Measurements from ENCODE around the gene ELOVL6. TPM values are rescaled to one million over a fixed set of nuclear protein-coding genes. Genes with fewer than 3 reads are reported as not detected.

The ELOVL6 gene
- total and polyA plus RNA-seq, 10 of the 15 experiments (the other 5 are each of a cell fraction or from before 2014, with no cell fraction given), result 3.9 to 33.5 (median 8.1) TPM

GRCh38 chr4:110005461-110006056 is 192.9 kb downstream of the ELOVL6 start (continued):
- TF ChIP-seq PKNOX1 (IDR thresholded peaks at IDR 0.05) (peak; percentile 12; the same call in 1 of the 2 replicates), HDGF (IDR thresholded peaks at IDR 0.05) (no peak), POU2F2 (IDR thresholded peaks at IDR 0.05; ENCODE audit: borderline replicate concordance, low read depth, low read length) (0 out of 3 replicates have a peak, but pooled peaks have one; percentile 13), RELA (IDR thresholded peaks at IDR 0.05; ENCODE audit: borderline replicate concordance, partially characterized antibody) (peak; percentile 91), BHLHE40 (IDR thresholded peaks at IDR 0.05; ENCODE audit: borderline replicate concordance in 1 of 2, low read depth in 2 of 2, low read length in 1 of 2) (0 out of 4 replicates have a peak, but pooled peaks of 1 of the 2 experiments have one; percentile 23), CTCF (IDR thresholded peaks at IDR 0.05 in 2 of 3, conservative IDR thresholded peaks at IDR 0.05 in 1 of 3; ENCODE audit: control insufficient read depth in 2 of 3, extremely low read depth in 1 of 3, insufficient read depth in 1 of 3, low read depth in 3 of 3, low read length in 3 of 3) (peak; percentile 58 to 91 (median 62); a peak in 4 of 6 replicates), RAD21 (IDR thresholded peaks at IDR 0.05; ENCODE audit: insufficient read depth, low read depth, low read length) (peak; percentile 98), RB1 (IDR thresholded peaks at IDR 0.05; ENCODE audit: borderline replicate concordance) (peak; percentile 46; the same call in 1 of the 2 replicates), ASH2L (IDR thresholded peaks at IDR 0.05; ENCODE audit: borderline replicate concordance, low read depth) (no peak), RELB (IDR thresholded peaks at IDR 0.05; ENCODE audit: low read depth) (peak; percentile 86)
